Activated CD8-positive, alpha-beta memory T cell treated with anti-CD3 and anti-CD28 coated beads for 1 hour (primary cell): ENCODE results near the gene TMEM131.

Experiments
- DNase-seq, 2 donors: peaks; one replicate each; pipeline ENCODE4 v3.0.0-alpha.2; 2020; ENCODE audit warnings: low read depth in 1 of 2; ENCODE audit errors: extremely low read depth in 1 of 2

TMEM131 gene

DNA sequence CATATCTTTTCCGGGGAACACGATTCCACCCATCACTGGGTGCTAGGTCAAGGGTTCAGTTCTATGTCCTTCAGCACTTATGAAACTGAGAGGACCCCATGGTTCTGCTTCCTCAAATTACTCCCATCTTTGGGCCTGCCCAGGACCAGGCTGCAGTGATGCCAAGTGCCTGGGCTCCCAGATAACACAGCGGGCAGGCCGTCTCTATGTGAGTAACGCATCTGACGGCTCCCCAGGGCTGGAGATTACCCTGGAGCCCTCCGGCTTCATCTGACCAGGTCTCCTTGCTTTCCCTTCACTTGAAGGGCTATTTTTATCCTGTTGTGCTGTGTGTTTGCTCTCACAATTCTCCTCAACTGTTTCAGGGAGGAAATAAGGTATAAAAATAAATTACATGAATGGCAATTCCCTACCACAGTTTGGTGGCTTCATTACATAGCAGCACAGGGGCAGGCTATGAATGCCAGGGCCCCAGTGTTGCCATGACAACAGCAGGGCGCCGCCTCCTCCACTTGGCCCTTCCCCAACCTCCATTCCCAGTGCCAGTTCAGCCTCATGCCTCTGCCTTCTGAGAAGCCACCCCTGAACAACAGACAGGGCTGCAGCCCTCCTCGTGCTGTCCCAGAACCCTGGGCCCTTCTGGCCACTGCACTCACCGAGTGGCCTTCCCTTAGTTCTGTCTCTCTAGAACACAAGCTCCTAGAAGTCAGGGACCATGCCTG, 25.4 kb upstream of the TMEM131 start:
- DNase-seq = no peak

DNA sequence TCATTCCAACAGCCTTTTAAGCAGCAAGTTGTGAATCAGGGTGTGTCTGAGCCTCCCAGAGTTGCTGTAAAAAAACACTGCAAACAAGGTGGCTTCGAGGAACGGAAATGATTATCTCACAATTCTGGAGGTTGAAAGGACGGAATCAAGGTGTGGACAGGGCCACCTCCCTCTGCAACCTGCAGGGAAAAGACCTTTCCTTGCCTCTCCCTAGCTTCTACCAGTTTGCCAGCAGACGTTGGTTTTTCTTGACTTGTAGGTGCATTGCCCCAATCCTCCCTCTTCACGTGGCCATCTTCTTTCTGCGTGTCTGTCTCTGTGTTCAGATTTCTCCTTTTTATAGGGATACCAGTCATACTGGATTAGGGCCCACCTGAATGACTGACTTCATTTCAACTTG, 24.8 kb upstream of the TMEM131 start:
- no peak for DNase-seq

DNA sequence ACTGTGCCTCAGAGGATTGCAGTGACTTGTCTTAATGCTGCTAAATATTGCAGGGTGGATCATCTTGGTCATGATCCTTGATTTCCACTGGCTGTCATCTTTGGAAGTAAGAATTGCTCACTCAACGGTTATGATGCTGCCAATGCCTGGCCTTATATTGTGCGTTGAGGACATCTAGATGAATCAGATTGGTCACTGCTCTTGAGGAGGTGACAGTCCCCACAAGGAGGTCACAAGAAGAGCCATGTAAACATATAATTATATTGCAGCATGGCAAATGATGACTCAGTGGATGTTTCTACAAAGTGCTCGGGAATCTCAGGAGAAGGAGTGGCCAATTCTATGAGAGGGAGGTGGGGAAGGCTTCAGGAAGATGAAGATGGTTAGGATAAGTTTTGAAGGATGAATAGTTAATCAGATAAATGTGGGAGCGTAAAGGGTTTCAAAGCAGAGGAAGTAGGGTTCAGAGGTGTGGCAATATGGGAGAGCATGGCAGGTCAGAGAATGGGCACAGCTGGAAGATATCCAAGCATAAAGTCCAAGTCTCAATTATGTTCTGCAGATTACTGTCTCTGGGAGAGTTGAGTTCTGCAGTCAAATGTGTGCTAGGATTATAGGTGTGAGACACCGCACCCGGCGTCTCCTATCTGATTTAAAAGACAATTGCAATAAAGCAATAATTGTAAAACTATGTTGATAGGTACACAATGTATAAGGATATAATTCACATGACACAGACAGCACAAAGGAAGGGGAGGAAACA, 21.3 kb upstream of the TMEM131 start:
- DNase-seq = no peak

DNA sequence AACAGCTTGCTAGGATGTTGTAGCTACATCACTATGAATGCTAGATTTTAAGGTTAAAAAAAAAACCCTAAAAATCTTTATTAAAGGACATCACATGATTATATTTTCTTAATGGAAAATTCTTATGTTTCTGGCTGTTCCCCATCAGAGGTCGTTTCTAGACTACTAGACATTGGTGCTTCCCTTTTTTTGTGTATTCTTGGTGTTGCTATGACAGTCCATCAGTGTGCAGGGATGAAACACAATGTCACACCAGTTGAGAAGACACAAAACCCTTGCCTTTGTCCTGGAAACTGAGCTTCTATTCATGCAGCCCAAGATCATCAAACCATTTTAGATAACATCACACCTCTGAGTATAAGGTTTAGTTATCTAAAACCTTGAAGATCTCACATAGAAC, 19.9 kb upstream of the TMEM131 start:
- DNase-seq = no peak

DNA sequence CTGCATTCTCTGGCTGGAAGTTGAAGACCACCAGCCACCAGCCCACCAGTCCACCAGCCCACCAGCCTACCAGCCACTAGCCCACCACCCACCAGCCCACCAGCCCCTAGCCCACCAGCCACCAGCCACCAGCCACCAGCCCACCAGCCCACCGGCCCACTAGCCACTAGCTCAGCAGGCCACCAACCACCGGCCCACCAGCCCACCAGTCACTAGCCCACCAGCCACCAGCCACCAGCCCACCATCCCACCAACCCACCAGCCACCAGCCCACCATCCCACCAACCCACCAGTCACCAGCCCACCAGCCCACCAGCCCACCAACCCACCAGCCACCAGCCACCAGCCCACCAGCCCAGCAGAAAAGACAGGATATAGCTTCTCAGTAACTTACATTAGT, 18.6 kb upstream of the TMEM131 start:
- no peak for DNase-seq

DNA sequence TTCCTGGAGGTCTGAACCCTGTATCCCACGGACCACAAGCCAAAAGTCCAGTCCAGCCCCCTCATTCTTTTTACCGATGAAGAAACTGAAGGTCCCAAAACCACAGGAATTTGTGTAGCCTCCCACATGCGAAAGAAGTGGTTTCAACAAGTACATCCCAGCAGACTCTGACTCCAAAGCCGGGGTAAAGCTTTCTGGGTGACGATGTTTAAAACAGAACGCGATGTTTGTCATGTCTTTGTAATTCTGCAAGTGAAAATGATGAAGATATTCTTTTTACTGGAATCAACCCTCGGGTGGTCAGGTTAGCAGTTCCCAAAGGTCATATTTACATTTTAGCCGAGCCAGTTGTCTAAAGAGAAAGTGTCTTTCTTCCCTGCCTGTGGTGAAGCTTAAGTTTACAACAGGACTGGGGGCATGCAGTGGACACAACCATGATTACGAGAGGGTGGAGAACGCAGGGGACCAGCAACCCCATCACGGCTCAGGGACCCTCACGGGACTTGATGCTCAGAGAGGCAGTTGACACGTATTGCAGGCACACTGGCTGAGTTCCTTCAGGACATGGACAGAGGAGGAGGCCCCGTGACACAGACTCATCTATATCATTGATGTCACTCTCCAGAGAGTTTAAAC, 17.8 kb upstream of the TMEM131 start:
- DNase-seq = no peak

DNA sequence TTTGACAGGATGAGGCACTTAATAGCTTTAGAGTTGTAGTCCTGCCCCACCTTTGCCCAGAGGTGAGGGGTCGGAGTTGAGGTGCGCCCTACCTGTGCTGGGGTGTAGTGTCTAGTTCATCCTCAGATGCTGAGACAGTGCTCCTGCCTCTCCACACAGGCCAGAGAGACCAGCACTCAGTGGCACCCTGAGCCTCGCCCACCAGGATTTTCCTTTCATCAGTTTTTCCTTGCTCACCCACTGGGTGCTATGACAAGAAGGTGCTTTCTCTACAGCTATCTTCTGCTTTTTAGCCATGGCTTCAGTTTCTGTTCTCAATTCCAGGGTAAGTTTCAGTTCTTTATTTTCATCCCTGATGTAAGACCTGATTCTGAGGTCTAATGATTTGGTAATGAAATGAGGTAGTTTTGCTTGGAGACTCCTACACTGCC, 16.8 kb upstream of the TMEM131 start:
- no peak for DNase-seq

DNA sequence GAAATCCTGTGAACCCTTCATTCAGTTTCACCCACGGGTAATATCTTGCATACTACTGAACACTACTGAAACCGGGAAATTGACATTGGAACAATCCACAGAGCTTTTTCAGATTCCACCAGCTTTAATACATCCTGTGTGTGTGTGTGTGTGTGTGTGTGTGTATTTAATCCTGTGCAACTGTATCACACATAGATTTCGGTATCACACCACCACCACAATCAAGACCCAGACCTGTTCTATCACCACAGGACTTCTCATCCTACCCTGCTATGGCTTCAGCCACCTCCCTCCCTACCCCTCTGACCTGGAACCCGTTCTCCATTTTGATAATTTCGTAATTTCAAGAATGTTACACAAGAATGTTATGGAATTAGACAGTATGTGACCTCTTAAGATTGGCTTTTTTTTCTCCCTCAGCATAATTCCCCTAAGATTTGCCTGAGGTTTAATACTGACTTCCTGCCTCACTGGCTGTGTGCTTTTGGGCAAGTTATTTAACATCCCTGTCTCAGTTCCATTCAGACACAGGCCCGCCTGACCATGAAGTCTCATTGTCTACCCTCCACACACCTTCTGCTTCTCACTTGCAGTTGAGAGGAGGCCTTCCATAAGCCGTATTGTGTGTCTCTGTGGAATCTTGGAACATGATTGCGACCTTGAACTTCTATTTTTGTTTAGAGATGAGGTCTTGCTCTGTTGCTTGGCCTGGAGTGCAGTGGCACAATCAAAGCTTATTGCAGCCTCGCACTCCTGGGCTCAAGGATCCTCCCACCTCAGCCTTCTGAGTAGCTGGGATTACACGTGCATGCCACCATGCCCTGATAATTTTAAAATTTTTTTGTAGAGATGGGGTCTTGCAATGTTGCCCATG, 14.4 kb upstream of the TMEM131 start:
- no peak for DNase-seq

DNA sequence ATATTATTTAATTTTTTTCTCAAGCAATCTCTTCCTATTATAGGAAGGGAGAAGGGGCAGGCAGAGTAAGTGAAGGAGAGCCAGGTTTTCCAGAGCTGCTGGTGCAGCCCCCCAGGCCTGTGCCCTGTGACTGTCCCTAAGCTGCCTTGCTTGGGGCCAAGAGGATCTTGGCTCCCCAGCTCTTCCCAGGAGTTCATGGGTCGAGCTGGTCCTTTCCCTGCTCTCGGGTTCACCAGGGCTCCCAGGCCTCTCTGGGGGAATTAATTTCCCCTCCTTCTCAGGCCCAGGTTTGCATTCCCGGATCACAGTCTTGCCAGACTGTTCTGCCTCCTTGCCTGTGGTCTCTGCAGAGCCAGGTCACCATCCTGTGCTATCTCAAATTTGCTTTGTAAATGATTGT, 12.7 kb upstream of the TMEM131 start:
- no peak for DNase-seq

DNA sequence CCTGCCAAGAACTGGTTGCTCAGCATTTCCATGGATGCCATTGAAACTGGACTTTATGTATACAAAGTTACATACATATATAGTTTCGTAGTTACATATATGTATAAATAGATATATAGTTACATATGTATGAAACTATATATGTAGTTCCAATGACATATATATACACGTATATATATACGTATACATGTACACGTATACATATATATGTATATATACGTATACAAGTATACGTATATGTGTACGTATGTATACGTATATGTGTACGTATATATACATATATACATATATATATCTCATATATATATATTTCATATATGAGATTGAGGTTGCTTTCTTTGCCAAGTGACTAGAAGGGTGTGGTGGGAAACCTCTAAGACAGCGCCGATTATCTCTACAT, 10.6 kb upstream of the TMEM131 start:
- DNase-seq = no peak

DNA sequence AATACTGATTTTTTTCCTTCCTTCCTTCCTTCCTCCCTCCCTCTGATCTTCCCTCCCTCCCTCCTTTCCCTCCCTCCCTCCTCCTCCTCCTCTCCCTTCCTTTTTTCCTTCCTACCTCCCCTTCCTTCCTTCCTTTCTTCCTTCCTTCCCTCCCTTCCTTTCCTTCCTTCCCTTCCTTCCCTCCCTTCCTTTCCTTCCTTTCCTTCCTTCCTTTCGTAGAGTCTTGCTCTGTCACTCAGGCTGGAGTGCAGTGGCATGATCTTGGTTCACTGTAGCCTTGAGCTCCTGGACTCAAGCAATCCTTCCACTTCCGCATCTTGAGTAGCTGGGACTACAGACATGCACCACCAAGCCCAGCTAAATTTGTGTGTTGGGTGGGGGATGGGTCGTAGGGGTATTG, 8.9 kb upstream of the TMEM131 start:
- DNase-seq = no peak

DNA sequence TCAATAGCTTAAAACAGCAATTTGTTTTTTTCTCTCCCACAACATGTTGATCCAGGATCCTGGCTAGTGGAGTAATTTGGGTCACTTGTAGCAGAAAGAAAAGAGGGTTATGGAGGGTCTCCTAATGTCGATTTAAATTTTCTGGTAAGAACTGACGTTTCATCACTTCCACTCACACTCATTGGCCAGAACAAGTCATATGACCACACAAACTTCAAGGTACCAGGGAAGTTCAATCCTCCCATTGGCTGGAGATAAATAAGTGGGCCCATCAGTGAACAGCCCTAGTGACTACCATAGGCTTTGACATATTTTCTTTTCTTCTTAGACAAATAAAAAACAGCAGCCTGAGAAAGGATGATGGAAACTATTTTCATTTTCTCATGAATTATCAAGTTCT, 8.3 kb upstream of the TMEM131 start:
- no peak for DNase-seq

DNA sequence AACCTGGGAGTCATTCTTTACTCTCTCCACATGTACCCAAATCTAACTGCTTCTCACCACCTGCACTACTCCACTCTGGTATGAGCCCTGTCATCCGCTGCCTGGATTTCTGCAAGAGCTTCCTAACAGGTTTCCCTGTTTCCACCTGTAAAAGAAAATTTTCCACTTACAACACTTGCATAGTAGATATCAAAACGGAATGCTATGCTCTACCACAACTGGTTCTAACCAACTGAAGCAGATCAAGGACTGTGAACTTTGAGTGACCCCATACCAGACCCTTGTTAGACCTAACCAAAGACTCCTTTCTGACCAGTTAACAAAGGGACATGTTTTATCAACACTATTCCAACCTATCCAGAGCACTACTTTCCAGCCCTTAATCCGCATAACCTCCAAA, 3.8 kb upstream of the TMEM131 start:
- DNase-seq = no peak

DNA sequence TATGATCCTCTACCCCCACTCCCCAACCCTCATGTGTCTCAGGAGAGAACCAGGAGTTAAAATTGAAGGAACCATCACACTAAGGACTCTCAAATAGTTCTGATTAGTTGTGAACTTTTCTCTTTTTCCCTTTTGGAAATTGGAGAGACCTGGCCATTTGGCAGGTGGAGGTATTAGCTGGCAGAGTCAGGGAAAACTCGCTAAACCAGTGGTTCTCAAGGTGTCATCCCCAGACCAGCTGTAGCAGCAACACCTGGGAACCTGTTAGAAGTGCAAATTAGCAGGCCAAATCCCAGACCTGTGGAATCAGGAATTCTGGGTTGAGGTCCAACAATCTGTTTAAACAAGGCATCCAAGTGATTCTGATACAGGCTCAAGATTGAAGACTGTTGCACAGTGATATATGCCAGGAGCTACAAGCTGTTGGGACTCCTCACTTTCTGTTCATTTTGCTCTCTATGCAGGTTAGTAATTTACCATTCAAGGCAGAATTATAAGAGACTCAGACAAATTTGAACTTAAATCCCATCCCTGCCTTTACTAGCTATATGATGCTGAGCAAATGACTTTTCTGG, 2.8 kb upstream of the TMEM131 start:
- no peak for DNase-seq

DNA sequence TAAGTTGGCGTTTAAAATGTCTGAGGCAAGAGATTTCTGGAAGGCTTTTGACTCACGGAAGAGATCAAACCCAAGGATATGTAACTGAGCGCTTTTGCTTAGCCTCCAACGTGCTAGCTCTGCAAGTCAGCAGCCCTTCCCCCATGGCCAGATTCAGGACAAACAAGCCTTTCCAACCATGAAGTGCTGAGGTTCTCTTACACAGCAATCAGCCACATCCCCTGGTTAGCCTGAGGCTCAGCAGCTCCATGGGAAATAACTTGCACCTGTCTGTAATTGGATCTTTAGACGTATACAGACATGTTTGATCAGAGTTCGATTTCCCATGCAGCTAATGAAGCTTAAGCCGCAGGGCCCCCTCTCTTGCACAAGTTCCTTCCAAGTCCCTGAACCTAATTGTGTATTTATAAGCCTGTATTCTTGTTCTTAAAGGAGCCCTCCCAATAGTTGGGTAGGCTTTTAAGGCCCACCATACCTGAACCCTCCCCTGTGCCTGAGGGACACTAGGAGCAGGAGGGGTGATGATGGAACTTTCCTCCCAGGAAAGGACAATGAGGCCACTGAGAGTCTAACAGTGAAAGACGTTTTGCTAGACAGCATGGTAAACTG, 2.1 kb upstream of the TMEM131 start:
- no peak for DNase-seq

DNA sequence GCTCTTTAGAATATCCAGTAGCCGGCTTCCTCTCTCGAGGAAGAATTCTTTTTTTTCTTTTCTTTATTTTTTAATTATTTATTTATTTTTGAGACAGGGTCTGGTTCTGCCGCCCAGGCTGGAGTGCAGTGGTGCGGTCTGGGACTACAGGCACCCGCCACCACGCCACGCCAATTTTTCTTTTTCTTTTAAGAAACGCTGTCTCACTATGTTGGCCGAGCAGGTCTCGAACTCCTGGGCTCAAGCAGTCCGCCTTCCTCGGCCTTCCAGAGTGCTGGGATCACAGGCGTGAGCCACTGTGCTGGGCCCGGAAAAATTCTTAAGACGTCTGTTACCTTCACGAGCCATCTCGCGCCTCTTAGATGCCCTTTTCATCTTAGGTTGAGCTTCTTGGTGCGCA, 931 bp upstream of the TMEM131 start:
- DNase-seq = no peak

DNA sequence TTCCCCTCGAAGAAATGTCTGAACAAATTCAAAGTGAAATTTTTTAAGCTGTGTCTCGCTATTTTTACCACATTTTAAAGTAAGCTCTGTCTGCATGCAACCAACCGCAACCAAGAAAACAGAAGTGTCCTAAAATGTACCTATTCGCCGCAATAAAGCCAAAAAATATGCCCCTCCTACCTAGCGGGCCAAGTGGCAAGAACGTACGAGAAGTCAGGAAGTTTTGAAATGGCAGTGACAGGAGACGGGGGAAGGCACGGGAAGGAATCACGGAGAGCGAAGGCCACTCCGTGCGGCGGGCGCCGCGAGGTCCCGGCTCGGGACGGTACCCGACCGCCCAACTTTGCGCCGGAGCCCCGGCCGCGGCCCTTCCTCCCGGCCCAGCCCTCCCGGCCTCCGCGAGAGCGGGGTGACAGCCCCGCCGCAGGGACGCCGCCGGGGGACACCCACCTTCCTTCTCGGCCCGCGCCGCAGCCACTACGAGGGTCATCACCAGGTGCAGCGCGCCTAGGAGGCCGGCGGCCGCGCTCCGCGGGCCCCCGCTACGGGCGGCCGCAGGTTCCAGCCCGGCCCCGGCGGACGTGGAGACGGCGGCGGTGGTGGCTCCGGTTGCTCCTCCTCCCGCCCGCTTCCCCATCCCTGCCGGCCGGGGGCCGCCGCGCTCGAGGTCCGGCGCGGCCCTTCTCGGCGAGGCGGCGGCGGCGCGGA, 568 bp downstream of the TMEM131 start:
- DNase-seq = peak in 1 of 2 donors; percentile 17

DNA sequence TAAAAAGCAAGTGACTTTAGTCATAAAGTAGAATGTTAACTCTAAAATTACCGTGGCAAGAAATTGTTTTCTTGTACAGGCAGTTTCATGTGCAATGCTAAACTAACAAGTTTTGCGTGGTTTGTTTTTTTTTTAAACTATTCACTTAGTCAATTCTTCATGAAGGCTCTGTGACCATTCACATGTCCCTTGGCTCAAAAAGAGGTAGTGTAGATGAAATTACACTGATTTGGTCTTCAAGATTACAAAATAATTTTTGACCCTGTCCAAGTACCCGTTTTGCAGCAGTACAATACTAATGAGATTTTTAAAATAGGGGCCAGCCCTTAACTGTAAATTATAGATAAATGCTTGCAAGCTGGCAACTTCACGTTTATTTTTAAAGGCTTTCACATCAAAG, 1.3 kb downstream of the TMEM131 start:
- DNase-seq = no peak

DNA sequence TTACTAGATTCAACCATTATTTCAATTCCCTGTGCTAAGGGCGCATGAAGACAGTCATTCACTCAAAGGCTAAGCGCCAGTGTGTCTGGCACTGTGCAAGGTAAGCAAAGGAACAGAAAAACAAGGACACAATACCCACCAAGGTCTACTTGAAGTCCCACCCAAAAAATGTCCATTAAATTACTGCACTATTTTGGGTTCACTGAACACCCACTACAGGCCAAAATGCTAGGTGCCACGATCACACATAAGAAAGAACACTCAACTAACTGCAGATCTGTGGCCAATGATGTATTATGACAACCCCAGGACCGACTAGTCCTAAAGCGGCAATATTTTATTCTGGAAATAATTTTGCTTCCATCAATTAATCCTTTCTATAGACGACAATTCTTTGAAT, 1.8 kb downstream of the TMEM131 start:
- no peak for DNase-seq
